NCI-H2227 treated with DMSO at 0.1 percent for 48 hours (cell line): ENCODE data around the gene ZC3H12D.
"Not testable (repeated sequence)": the region's sequence is repeated elsewhere in the genome, so short reads cannot be mapped to it uniquely, and the experiment has no call there.

Experiments
- DNase-seq: peaks from one replicate; lab custom pipeline; 2025; lab: John Stamatoyannopoulos, UW

ZC3H12D gene

DNA sequence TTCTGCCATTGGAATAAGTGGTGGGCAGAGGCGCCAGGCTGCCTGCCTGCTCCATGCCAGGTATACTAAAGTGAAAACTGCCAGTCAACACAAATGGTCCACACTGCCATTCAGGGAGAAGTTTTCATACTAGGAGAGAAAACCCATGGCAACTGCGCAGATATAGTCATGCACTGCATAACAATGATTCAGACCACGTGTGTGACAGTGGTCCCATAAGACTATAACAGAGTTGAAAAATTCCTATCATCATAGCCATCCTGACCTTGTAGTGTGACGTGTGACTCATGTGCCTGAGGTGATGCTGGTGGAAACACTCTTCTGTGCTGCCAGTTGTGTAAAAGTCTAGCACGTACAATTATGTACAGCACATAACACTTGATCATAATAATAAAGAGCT, 25.1 kb downstream of the ZC3H12D start:
- DNase-seq, result no peak

DNA sequence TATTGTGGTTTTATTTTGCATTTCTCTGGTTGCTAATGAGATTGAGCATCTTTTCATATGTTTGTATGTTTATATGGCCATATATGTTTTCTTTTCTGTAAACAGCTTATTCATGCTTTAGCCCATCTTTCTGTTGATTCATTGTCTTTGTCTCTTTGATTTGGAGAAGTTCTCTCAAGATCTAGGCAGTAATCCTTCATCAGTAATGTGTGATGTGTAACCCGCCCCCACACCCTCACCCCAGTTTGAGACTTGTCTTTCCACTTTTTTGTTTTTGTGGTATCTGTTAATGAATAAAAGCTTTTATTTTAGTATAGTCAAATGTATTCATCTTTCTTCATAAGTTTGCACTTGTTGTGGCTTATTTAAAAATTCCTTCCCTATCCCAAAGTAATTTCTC, 26.0 kb downstream of the ZC3H12D start:
- no peak for DNase-seq

DNA sequence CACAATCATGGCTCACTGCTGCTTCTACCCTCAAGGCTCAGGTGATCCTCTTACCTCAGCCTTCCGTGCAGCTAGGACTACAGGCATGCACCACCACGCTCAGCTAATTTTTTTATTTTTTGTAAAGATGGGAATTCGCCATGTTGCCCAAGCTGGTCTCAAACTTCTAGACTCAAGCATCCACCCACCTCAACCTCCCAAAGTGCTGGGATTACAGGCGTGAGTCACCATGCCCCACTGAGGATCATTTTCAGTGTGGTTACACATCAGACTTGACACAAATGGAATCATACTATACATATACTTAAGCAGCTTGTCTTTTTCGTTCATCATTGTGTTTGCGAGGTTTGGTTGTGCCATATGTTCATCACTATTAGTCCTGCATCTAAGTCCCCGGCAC, 26.6 kb downstream of the ZC3H12D start:
- no peak for DNase-seq

DNA sequence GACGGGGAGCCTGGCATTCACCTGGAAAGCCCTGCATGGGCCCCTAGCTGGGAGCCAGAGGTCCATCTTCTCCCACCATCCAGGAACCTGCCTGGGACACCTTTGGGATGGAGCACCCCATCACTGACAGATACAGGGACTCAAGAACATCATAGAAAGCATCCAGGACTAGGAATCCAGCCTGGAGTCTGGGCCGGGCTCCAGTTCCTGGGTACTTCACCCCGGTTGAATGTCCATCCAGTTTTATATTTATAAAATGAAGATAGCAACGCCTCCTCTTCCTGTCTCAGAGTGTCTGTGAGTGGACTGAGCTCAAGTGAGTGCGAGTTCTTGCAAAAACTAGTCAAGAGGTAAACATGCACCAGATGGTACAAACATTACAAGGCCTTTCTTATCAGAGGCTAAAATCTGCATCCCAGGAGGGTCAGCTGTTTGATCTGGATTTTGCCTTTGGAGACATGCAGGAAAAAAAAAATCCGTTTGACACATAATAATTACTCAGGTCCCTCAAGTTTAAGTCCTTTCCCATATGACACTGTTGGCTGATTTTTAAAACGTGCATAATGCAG, 27.4 kb downstream of the ZC3H12D start:
- DNase-seq, result no peak

DNA sequence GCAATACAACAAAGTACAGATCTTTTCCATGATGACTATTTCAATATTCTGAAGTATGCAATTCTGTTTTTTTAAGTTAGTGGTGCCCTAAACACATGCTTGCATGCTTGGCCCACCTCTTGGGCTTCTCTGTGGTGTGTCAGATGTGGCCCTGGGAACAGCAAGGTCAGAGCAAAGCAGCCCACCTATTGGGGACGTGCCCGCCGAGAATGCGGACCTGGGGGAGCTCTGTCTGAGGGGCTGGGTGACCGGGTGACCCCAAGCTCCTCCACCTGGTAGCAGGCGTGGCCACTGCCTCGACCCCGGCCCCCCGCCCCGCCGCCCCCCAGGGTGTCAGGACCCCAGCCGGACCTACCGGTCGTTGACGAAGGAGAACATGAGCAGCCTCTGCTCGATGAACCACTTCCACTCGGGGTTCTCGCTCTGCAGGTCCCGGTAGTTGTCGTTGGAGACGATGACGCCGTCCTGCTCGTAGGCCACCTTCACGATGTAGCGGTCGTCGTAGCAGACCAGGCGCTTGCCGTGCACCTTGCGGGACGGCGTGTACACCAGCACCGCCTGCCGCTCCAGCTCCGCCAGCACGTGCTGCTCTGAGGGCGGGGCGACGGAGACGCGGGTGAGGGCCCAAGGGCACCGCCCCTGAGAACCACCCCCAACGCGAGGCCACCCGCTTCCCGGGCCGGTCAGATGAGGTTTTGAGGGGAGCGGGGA, 28.3 kb downstream of the ZC3H12D start:
- no peak for DNase-seq

DNA sequence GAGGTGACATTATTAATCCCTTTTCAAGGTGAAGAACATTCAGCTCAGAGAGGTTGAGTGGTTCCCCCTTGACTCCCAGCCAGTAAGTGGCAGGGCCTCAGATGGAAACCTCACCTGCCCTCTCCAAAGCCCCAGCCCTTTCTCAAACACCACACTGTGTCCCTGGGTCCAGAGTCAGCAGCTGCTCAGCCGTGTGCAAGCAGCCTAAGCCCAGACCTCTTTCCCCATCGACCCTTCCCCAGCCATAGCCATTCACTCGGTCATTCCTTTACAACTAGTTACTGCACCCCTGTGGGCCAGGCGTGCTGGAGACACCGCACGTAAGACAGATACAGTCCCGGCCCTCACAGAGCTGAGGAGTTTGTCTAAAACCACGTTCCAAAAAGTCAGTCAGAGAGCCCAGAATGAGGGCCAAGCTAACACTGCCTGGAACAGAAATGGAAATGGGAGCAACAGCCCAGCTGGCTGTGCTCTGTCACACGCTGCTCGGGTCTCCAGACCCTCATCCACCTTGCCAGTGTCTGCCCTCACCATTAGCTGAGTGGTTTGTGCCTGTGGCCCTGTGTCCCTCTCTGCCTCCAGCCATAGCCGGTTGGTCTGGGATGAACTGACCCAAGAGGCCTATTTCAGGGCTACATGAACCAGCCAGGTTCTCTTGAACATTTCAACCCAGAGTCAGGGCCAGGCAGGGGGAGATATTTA, 29.6 kb downstream of the ZC3H12D start:
- no peak for DNase-seq

DNA sequence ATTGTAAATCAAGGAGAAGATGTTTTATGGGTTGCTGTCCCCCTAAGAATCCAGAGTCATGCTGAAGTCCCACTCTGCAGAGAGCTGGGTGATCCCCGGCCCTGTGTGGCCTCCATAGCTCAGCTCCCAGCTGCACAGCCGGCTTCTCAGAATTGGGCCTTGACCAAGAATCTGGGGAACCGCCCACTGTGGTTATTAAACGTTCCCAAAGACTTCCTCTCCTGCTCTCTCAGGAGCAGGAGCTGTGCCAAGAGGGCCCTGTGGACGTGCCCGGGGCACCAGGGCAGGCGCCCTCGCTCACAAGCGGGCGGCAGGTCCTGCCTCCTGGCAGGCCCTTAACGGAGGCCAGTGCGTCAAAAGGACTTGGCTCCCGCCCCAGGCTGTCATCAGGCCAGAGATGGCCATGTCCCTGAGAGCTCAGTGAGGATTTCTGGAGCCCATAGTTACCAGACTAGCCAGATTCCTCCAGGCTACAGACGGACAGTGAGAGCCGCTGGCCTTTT, 30.4 kb downstream of the ZC3H12D start:
- no peak for DNase-seq

DNA sequence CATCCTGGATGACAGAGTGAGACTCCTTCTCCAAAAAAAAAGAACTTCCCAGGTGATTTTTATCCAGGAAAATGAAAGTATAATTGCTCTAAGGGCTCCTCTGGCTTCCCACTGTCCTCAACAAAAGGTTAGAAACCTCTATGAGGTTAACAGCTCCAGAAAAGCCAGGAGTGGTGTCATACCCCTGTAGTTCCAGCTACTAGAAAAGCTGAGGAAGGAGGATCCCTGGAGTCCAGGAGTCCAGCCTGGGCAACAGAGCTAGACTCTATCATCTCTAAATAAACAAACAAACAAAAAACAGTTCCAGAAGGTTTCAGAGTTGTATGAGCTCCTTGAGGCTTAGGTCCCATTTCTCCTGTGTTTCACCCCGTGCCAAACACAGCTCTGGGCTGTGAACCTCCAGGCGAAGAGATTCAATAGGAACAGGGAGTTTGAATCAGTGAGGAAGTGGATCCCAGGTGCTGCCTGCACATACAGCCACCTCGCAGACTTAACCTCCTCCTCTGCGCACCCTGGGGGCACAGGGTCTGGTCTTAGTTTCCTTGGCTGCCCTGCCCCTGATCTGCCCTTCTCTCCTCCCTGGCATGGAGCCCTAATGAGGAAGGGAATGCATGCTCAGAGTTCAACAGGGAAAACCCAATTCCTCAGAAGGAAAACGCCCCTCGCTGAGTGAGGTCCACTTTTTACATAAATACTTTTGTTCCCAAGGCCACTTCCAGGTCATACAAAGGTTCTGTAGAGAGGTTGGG, 31.0 kb downstream of the ZC3H12D start:
- no peak for DNase-seq

DNA sequence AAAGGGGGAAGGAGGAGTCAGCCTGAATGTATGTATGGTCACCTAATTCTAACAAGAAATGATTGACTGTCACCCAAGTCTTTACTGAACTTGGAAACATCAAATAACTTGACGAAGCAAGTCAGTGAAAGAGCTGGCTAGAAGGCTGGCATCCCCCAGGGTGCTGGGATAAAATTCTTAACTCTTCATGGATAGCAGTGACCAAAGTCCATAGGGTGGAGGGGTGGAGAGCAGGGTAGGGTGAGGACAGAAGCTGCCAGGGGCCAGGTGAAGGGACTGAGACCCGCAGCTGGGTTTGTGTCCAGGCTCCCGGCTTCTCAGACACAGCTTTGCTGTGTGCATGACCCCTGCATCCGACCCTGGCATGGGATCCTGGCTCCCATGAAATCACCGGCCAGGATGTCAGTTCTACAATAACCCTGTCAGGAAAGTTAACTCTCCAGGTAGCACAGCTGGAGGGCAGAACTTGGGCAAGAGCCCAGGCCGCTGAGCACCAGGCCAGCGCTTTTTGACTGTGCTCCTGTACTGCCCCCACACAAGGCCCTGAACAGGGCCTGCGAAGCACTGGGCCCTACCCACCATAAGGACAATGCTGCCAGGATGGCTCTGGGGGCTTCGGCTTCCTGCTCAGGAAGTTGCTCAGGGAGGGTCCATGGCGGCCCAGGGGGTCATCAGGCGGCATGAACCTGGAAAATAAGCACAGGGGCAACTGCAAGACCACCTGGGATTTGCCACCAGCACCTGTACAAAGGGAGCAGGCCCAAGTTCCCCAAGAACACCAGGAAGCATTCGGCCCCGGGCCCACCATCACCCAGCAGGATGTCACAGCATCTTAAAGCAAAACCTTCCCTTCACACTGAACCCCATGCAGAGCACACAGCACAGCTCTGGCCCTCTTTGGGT, 32.5 kb downstream of the ZC3H12D start:
- no peak for DNase-seq

DNA sequence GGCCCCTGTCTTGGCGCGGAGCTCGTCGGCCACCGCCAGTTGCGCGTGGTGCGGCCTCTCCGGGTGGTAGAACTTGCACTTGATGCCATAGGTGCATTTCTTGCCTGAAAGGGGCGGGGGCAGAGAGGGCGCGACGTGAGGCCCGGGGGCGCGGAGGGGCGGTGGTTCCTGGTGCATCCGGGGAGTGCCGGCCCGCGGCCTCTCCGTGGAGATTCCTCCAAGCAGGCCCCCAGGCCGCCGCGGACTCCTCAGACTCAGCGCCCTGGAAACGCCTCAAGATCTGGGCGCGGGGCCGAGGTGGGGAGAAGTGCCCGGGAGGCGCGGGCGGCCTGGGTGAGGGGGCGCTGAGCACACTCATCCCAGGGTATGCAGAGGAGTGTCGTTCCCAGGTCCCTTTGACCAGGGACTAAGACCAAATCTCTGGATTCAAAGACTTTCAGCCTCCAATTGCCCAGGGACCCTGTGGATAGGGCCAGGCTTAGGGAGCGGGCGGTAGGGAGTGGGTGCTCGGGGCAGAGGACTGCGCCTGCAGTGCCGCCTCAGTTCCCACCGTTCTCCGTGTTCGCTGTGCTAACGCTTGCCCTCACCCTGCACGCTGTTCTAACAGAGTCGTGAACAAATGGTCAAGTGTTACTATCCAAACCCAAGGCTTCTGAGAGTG, 33.3 kb downstream of the ZC3H12D start:
- no peak for DNase-seq

DNA sequence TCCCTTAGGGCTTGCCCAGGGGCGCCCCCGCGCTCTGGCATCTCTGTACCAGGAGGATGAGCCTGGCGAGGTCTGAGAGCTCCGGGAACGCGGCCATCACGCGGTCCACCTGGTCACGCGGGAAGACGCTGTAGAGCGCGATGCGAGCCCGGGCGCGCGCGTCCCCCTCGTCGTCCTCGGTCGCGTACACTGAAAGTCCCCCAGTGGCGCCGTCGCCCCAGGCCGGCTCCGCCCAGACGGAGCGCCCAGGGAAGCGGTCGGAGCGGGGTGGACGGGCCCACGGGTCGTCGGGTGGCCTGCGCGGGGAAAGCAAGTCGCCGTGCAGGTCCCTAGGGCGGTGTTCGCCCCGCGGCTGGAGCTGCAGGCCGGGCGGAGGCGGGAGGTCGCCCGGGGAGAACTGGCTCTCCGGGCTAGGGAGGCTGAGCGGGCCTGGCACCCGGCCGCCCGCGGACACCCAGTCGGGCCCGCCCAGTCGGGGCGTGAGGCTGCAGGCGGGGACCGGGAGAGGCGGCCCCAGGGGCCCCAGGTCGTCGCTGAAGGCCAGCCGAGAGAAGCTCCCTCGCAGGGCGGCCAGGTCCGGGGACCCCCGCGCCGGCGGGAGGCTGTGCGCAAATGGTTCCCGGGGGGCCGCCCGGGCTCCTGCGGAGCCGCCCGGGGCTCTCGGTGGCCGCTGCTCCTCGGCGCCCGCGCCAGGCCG, 34.0 kb downstream of the ZC3H12D start:
- no peak for DNase-seq

DNA sequence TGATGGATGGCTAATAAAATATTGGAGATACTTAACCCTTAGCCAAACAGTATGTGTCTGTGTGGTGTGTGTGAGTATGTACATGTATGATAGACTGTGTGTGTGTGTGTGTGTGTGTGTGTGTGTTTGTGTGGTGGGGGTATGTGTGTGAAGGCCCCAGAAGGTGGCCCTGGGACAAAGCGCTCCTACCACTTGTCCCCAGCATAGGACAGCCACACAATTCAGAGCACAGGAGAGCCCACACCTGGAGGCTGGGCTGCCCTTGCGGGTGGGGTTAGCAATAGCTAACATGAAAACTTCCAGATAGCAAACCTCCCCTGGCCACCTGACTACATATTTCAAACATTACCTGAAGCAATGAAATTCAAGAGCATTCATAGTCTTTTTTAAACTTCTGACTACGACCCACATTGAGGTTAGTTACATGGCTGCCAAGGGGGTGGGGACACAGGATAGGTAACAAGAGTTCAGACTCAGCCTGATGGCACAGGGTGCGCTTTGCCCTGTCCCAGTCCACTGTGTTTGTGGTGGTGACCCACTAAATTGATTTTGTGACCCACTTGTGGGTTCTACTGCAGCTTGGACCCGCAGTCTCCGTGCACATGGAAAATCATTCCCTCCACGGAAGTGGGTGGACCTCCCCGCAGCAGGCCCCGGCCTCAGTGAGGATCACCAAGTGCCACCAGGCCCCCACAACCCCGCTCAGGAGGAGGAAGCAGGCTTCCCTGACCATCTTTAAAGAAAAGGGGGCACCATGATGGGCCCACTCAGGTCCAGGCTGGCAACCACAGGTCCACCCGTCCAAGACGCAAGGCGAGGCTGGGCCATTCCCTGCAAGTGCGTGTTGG, 34.8 kb downstream of the ZC3H12D start:
- DNase-seq, result no peak

DNA sequence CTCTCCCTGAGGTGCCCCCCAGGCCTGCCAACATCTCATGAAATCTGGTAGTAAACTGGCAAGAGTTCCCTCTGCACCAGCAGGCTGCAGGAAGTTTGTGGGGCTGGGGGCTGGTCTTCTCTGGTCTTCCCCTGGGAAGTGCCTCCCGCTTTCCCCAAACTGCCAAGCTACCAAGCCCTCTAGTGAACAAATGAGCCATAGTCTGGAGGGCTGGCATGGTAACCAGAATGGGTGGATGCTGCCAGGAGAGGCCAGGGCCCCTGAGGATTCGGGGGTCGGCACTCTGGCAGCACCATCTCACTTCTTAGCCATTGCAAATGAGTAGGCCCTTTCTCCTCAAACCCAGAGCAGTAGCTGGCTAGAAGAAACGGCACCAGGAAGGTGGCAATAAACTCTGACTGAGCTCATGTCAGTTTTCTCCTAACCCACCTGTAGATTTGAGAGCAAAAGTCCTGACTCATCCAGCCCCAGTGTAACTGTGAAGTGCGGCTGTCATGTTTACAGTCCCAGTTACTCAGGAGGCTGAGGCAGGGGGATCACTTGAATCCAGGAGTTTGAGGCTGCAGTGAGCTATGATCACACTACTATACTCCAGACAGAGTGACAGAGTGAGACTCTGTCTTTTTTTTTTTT, 35.9 kb downstream of the ZC3H12D start:
- no peak for DNase-seq

DNA sequence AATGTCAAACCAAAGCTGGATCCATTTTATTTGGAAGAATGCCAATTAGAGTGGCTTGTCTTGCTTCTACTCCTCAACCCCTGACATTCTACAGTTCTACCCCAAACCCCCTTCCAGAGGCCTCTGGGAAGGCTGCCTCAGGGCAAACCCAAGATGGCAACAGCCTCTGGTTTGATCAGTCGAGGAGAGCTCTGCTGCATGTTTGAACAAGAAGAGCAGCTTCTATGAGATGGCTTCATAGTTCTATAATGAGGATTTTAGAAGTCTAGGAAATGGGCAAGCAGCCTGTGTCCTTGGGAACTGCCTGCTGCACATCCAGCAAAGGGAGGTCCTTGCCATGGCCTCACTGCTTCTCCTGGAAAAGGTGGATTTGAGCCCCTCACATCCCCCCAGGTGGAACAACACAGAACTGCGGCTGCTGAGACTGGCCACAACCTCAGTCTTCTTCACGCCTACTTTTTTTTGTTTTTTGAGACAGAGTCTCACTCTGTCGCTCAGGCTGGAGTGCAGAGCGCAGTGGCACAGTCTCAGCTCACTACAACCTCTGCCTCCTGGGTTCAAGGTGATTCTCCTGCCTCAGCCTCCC, 37.9 kb downstream of the ZC3H12D start:
- DNase-seq, result no peak

DNA sequence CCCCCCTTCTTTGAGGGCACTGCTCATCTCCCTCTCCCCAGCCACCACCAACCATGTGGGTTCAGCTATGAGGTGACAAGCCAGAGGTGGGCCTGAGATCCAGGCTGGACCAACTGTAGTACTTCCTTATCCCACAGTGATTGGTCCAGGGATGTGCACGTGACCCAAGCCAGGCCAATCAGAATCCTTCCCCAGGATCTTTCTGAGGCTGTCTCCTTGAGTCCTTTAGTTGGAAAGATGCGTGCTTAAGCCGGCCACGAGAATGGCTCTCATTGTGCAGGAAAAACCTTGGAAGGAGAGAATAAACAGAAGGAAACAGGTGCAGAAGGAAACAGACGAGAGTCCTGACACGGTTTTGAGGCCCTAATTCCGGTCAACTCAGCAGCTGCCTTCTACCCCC, 39.2 kb downstream of the ZC3H12D start:
- no peak for DNase-seq

DNA sequence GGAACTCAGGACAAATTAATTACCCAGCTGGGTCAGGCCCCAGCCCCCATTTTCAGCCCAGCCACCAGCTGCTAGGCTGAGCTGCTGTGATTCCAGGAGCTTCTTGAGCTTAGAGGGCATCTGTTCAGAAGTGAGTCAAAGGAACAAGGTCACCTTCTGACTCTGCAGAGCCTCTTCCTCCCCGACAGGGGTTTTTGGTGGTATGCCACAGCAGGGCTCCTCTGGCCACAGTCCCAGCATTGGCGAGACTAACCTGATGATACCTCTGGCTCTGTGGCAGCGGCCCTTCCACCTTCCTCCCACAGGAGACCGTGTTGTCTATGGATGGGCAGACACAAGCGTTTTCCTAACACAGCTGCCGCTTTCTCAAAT, 39.7 kb downstream of the ZC3H12D start:
- no peak for DNase-seq

DNA sequence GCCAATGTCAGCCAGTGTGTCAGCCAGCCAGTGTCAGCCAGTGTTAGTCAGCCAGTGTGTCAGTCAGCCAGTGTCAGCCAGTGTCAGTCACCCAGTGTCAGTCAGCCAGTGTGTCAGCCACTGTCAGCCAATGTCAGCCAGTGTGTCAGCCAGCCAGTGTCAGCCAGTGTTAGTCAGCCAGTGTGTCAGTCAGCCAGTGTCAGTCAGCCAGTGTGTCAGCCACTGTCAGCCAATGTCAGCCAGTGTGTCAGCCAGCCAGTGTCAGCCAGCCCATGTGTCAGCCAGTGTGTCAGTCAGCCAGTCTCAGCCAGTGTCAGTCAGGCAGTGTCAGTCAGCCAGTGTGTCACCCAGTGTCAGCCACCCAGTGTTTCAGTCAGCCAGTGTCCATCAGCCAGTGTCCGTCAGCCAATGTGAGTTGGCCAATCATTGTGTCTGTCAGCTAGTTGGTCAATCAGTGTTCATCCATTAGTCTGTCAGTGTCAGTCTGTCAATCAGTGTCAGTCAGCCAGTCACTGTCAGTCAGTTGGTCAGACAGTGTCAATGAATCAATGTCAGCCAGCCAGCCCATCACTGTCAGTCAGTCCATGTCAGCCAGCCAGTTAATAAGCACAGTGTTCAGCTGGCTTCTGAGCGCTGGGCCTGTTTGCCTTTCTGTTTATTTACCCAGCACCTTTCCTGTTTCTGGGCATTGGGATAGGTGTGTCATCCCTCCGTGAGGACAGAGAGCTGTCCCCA, 40.3 kb downstream of the ZC3H12D start:
- DNase-seq, result not testable (repeated sequence)
